SK-N-SH (cell line): ENCODE data around the gene TMEM163. TPM values are rescaled to one million over a fixed set of nuclear protein-coding genes. Genes with fewer than 3 reads are reported as not detected.
A peak's percentile ranks its signal among the peaks of the same experiment; 100 is the strongest.

Experiments
- CTCF ChIA-PET: fragments of 300-600, 350-600 bp; formaldehyde crosslinking; extraction: SDS; loops from one replicate; lab custom pipeline; 2021; lab: Yijun Ruan, JAX
- POLR2A ChIA-PET: fragments of 350-600 bp; sonication (Branson Sonifier 250); formaldehyde crosslinking; extraction: SDS; loops from one replicate; lab custom pipeline; 2020; ENCODE audit warnings: antibody characterized with exemption, inconsistent platforms; lab: Yijun Ruan, JAX
- DNase-seq: peaks from one replicate; pipeline ENCODE4 v3.0.0; 2012
- H2AFZ ChIP-seq: fragments of 200-600 bp; sonication (generic); 2 replicates; pipeline ENCODE4 v1.8.1; 2016; ENCODE audit warnings: antibody characterized with exemption, mild to moderate bottlenecking, low read depth
- H3F3A ChIP-seq: fragments of 200-600 bp; sonication (generic); replicated peaks from 2 replicates; pipeline ENCODE3; 2016; ENCODE audit warnings: antibody characterized with exemption, mild to moderate bottlenecking; ENCODE audit not compliant: insufficient read depth
- H3K27ac ChIP-seq, 2 experiments: fragments of 200-500 bp in 1 of 2; fragments of 200-600 bp in 1 of 2; sonication (Bioruptor generic) in 1 of 2; sonication (generic), shearing (Covaris generic) in 1 of 2; 2 replicates each; pipeline versions ENCODE4 v1.5.1 to v1.6.1; 2014 to 2016; ENCODE audit warnings: low read depth in 2 of 2, inconsistent platforms in 1 of 2, low read length in 1 of 2, mild to moderate bottlenecking in 1 of 2, mixed read lengths in 1 of 2
- H3K27me3 ChIP-seq: fragments of 200-600 bp; sonication (generic), shearing (Covaris generic); 2 replicates; pipeline ENCODE4 v1.6.1; 2016; ENCODE audit warnings: mixed run types; ENCODE audit not compliant: insufficient read depth
- H3K36me3 ChIP-seq, 2 experiments: fragments of 200-500 bp in 1 of 2; fragments of 200-600 bp in 1 of 2; sonication (Bioruptor generic) in 1 of 2; sonication (generic) in 1 of 2; replicated peaks in 1 of 2; 2 replicates each; pipeline versions ENCODE3 to v1.5.1; 2014 to 2016; ENCODE audit warnings: low read length in 1 of 2, mild to moderate bottlenecking in 1 of 2; ENCODE audit not compliant: insufficient read depth in 2 of 2, control insufficient read depth in 1 of 2
- H3K4me1 ChIP-seq, 2 experiments: fragments of 200-500 bp in 1 of 2; fragments of 200-600 bp in 1 of 2; sonication (Bioruptor generic) in 1 of 2; sonication (generic), shearing (Covaris generic) in 1 of 2; 2 replicates each; pipeline versions ENCODE4 v1.5.1 to v1.6.1; 2014 to 2016; ENCODE audit warnings: low read depth in 1 of 2, low read length in 1 of 2, mixed run types in 1 of 2; ENCODE audit not compliant: insufficient read depth in 2 of 2, control insufficient read depth in 1 of 2
- H3K4me2 ChIP-seq: fragments of 200-600 bp; sonication (generic), shearing (Covaris generic); 2 replicates; pipeline ENCODE4 v1.6.1; 2017; ENCODE audit warnings: mixed run types
- H3K4me3 ChIP-seq, 2 experiments: fragments of 200-500 bp in 1 of 2; fragments of 200-600 bp in 1 of 2; sonication (Bioruptor generic) in 1 of 2; sonication (generic), shearing (Covaris generic) in 1 of 2; 2 replicates each; pipeline versions ENCODE4 v1.5.1 to v1.8.1; 2014 to 2016; ENCODE audit warnings: low read depth in 2 of 2, inconsistent platforms in 1 of 2, low read length in 1 of 2, mild to moderate bottlenecking in 1 of 2, mixed read lengths in 1 of 2, moderate library complexity in 1 of 2
- H3K79me2 ChIP-seq: fragments of 200-600 bp; sonication (generic); 2 replicates; pipeline ENCODE4 v1.8.1; 2017; ENCODE audit warnings: mild to moderate bottlenecking; ENCODE audit not compliant: insufficient read depth
- H3K9ac ChIP-seq: fragments of 200-600 bp; sonication (generic); 2 replicates; pipeline ENCODE4 v1.6.1; 2017; ENCODE audit warnings: mixed run types
- H3K9me2 ChIP-seq: fragments of 200-600 bp; sonication (generic); 2 replicates; pipeline ENCODE4 v1.6.1; 2017; ENCODE audit warnings: mixed run types
- H3K9me3 ChIP-seq: fragments of 200-600 bp; sonication (generic); 2 replicates; pipeline ENCODE4 v1.6.1; 2017; ENCODE audit warnings: mixed run types, mild to moderate bottlenecking, moderate library complexity
- H4K20me1 ChIP-seq: fragments of 200-600 bp; sonication (generic); 2 replicates; pipeline ENCODE4 v1.6.1; 2017; ENCODE audit warnings: mild to moderate bottlenecking, mixed run types; ENCODE audit not compliant: insufficient read depth
- ELF1 ChIP-seq: IDR thresholded peaks from 2 replicates; pipeline ENCODE4 v1.4.0; 2012
- FOXJ3 ChIP-seq: sonication (generic); formaldehyde crosslinking; IDR thresholded peaks from 2 replicates; pipeline ENCODE4 v1.5.1; 2020; ENCODE audit warnings: mild to moderate bottlenecking, missing genetic modification reagents
- FOXM1 ChIP-seq: IDR thresholded peaks from 2 replicates; pipeline ENCODE4 v1.4.0; 2012; ENCODE audit warnings: low read depth, mild to moderate bottlenecking
- GABPA ChIP-seq: IDR thresholded peaks from 2 replicates; pipeline ENCODE4 v1.4.0; 2012; ENCODE audit warnings: low read depth, mild to moderate bottlenecking
- GATA2 ChIP-seq: sonication (generic); formaldehyde crosslinking; IDR thresholded peaks from 2 replicates; pipeline ENCODE4 v1.5.0; 2020; ENCODE audit warnings: mild to moderate bottlenecking, missing genetic modification reagents
- NFIC ChIP-seq: IDR thresholded peaks from 2 replicates; pipeline ENCODE4 v1.4.0; 2012; ENCODE audit warnings: borderline replicate concordance
- NRF1 ChIP-seq: IDR thresholded peaks from 2 replicates; pipeline ENCODE4 v1.6.1; 2012; ENCODE audit warnings: low read depth, mild to moderate bottlenecking, low read length
- RAD21 ChIP-seq: IDR thresholded peaks from 2 replicates; pipeline ENCODE4 v1.6.1; 2012; ENCODE audit warnings: mild to moderate bottlenecking, low read length
- RCOR1 ChIP-seq: fragments of 150-350 bp; IDR thresholded peaks from 2 replicates; pipeline ENCODE4 v1.6.1; 2017; ENCODE audit warnings: antibody characterized with exemption, low read length
- RXRA ChIP-seq: IDR thresholded peaks from 2 replicates; pipeline ENCODE4 v1.4.0; 2012; ENCODE audit warnings: low read depth, mild to moderate bottlenecking, borderline replicate concordance
- TAF1 ChIP-seq: IDR thresholded peaks from 2 replicates; pipeline ENCODE4 v1.6.1; 2012; ENCODE audit warnings: low read depth, mild to moderate bottlenecking, low read length, moderate library complexity, borderline replicate concordance
- TEAD4 ChIP-seq: IDR thresholded peaks from 2 replicates; pipeline ENCODE4 v1.4.0; 2012; ENCODE audit warnings: mild to moderate bottlenecking, borderline replicate concordance; ENCODE audit not compliant: insufficient read depth
- YY1 ChIP-seq: IDR thresholded peaks from 2 replicates; pipeline ENCODE4 v1.4.0; 2012; ENCODE audit warnings: low read depth, mild to moderate bottlenecking
- WGBS: methylation state at CpG from one replicate; pipeline ENCODE4 v1.1.6; 2017; ENCODE audit warnings: low lambda C conversion rate; 5-methylcytosine and 5-hydroxymethylcytosine counted together
- polyA plus RNA-seq, 3 experiments: library from polyadenylated mRNA; depleted of rRNA; stranded (reverse); fragments of >200 nt; gene quantifications; 2 replicates each; pipeline ENCODE4 v1.2.3, GENCODE V29; 2012
- TF ChIP-seq, protein P1 (sequence below): IDR thresholded peaks from 2 replicates; pipeline ENCODE4 v1.6.1; 2012; ENCODE audit warnings: mild to moderate bottlenecking, low read depth, low read length, moderate library complexity
- TF ChIP-seq, protein P2 (sequence below): IDR thresholded peaks from 2 replicates; pipeline ENCODE4 v1.4.0; 2012; ENCODE audit warnings: low read depth, borderline replicate concordance
- TF ChIP-seq, protein P3 (sequence below): fragments of 150-350 bp; IDR thresholded peaks from 2 replicates; pipeline ENCODE4 v1.6.1; 2016; ENCODE audit warnings: mild to moderate bottlenecking, low read depth, low read length

The TMEM163 gene
- polyA plus RNA-seq, 1 of the 3 experiments (the other 2 are of a cell fraction) = not detected

DNA sequence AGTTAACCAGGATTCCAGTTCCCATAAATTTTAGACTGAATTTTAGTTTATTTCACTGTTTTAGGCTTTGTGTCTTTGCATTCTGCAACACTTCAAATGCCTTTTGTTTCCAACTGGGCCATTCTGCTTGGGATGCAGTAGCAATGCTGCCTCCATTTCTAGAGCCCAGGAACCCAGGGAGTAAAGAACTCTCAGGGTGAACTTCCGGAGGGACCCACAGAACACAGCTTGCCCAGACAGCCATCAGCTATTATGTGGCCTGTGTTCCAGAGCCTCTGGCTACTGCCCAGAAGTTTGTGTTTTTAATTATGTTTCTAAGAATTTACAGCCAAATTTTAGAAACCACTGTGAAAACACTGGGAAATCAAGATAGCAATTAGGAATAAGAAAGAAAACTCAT lies 145.1 kb downstream of the TMEM163 start:
- H3K79me2 ChIP-seq = no peaks in the 10 kb centered on the region
- H3K27ac ChIP-seq = peak overlapping the region in 1 of 2 experiments; percentile 36; a peak in 2 of 4 replicates
- H3K4me2 ChIP-seq = no peak overlapping the region
- H3K36me3 ChIP-seq = no peaks in the 10 kb centered on the region
- H4K20me1 ChIP-seq = no peaks in the 10 kb centered on the region
- no peaks in the 10 kb centered on the region for H3K9me3 ChIP-seq
- H3K9ac ChIP-seq = no peak overlapping the region
- 27% methylated on average over 1 of the region's 1 CpG for WGBS
- no peaks in the 10 kb centered on the region for H3F3A ChIP-seq
- no peak overlapping the region for H3K4me3 ChIP-seq
- H2AFZ ChIP-seq = no peak overlapping the region
- no peaks in the 10 kb centered on the region for H3K9me2 ChIP-seq
- ChIA-PET POLR2A (no interaction called here), CTCF (interaction anchor here (0.5 to 0.8 kb wide), 2 partner anchors 168 to 225 kb away, joined by 3 read pairs; no protein-coding TSS in a partner anchor)
- H3K27me3 ChIP-seq = no peaks in the 10 kb centered on the region
- H3K4me1 ChIP-seq = peaks cover 0 to 29% of the 10 kb centered on the region in 2 experiments; a peak in 1 of 4 replicates
- no peak for DNase-seq
- TF ChIP-seq NRF1 = no peak
- TF ChIP-seq GATA2 (CRISPR knock-in tag) = no peak
- TF ChIP-seq, protein P1, sequence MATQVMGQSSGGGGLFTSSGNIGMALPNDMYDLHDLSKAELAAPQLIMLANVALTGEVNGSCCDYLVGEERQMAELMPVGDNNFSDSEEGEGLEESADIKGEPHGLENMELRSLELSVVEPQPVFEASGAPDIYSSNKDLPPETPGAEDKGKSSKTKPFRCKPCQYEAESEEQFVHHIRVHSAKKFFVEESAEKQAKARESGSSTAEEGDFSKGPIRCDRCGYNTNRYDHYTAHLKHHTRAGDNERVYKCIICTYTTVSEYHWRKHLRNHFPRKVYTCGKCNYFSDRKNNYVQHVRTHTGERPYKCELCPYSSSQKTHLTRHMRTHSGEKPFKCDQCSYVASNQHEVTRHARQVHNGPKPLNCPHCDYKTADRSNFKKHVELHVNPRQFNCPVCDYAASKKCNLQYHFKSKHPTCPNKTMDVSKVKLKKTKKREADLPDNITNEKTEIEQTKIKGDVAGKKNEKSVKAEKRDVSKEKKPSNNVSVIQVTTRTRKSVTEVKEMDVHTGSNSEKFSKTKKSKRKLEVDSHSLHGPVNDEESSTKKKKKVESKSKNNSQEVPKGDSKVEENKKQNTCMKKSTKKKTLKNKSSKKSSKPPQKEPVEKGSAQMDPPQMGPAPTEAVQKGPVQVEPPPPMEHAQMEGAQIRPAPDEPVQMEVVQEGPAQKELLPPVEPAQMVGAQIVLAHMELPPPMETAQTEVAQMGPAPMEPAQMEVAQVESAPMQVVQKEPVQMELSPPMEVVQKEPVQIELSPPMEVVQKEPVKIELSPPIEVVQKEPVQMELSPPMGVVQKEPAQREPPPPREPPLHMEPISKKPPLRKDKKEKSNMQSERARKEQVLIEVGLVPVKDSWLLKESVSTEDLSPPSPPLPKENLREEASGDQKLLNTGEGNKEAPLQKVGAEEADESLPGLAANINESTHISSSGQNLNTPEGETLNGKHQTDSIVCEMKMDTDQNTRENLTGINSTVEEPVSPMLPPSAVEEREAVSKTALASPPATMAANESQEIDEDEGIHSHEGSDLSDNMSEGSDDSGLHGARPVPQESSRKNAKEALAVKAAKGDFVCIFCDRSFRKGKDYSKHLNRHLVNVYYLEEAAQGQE = no peak
- no peak for TF ChIP-seq RCOR1
- TF ChIP-seq, protein P2, sequence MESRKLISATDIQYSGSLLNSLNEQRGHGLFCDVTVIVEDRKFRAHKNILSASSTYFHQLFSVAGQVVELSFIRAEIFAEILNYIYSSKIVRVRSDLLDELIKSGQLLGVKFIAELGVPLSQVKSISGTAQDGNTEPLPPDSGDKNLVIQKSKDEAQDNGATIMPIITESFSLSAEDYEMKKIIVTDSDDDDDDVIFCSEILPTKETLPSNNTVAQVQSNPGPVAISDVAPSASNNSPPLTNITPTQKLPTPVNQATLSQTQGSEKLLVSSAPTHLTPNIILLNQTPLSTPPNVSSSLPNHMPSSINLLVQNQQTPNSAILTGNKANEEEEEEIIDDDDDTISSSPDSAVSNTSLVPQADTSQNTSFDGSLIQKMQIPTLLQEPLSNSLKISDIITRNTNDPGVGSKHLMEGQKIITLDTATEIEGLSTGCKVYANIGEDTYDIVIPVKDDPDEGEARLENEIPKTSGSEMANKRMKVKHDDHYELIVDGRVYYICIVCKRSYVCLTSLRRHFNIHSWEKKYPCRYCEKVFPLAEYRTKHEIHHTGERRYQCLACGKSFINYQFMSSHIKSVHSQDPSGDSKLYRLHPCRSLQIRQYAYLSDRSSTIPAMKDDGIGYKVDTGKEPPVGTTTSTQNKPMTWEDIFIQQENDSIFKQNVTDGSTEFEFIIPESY = no peak
- TF ChIP-seq GABPA = no peak
- TF ChIP-seq, protein P3, sequence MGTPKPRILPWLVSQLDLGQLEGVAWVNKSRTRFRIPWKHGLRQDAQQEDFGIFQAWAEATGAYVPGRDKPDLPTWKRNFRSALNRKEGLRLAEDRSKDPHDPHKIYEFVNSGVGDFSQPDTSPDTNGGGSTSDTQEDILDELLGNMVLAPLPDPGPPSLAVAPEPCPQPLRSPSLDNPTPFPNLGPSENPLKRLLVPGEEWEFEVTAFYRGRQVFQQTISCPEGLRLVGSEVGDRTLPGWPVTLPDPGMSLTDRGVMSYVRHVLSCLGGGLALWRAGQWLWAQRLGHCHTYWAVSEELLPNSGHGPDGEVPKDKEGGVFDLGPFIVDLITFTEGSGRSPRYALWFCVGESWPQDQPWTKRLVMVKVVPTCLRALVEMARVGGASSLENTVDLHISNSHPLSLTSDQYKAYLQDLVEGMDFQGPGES = no peak
- TF ChIP-seq TEAD4 = no peak
- TF ChIP-seq YY1 = no peak
- no peak for TF ChIP-seq TAF1
- no peak for TF ChIP-seq ELF1
- TF ChIP-seq RAD21 = no peak
- no peak for TF ChIP-seq RXRA
- TF ChIP-seq FOXJ3 = no peak
- TF ChIP-seq NFIC = no peak
- TF ChIP-seq FOXM1 = no peak
